ENCODE data around the gene CYP17A1.
"Not testable (repeated sequence)": the region's sequence is repeated elsewhere in the genome, so short reads cannot be mapped to it uniquely, and the experiment has no call there.

The CYP17A1 gene, protein sequence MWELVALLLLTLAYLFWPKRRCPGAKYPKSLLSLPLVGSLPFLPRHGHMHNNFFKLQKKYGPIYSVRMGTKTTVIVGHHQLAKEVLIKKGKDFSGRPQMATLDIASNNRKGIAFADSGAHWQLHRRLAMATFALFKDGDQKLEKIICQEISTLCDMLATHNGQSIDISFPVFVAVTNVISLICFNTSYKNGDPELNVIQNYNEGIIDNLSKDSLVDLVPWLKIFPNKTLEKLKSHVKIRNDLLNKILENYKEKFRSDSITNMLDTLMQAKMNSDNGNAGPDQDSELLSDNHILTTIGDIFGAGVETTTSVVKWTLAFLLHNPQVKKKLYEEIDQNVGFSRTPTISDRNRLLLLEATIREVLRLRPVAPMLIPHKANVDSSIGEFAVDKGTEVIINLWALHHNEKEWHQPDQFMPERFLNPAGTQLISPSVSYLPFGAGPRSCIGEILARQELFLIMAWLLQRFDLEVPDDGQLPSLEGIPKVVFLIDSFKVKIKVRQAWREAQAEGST

GRCh38 chr10:102837230-102837721 lies at the start of gene CYP17A1:
CYP17A1 (minus strand) TSS chr10:102837413; CDS start chr10:102837361, 52 bp downstream.
- no peak for DNase-seq (ENCODE audit: low read depth in 2 of 2)

DNA sequence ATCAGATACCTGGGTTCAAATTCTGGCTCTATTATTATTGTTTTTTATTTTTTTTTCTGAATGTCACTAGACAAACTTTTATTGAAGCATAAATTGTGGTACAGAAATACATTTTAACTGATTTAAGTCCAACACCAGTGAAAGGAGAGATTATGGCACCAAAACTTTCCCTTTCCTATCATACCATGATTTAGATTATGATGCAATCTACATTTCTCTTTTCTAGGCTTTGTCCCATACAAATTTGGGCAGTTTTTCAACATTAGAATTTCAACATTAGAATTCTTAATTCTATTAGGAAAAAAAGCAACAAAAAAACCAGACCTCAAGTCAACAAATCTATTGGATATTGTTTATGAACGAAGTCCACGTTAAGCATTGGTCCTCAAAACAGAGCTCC lies 43.0 kb upstream of the CYP17A1 start:
- DNase-seq (ENCODE audit: low read depth in 2 of 2), result no peak

GRCh38 chr10:102878629-102879028 lies 41.4 kb upstream of the CYP17A1 start:
- DNase-seq (ENCODE audit: low read depth in 2 of 2), result no peak

DNA sequence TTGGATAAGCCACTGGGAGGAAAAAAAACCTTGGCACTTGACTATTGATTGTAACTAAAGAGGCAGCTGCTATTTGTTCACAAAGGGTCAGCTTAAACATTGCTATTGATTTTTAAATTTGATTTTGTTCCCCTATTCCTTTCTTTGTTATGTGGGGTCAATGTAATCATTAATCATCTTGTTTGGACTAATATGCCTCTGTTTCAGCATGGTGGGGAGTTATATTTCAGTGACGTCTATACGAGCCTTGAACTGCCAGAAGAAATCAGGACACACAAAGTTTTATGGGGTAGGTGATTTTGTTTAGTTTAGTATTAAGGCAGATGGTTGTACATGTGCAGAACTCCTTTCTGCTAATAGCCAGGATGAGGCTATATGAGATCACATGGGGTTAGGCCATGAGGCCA lies 39.5 kb upstream of the CYP17A1 start:
- no peak for DNase-seq (ENCODE audit: low read depth in 2 of 2)

DNA sequence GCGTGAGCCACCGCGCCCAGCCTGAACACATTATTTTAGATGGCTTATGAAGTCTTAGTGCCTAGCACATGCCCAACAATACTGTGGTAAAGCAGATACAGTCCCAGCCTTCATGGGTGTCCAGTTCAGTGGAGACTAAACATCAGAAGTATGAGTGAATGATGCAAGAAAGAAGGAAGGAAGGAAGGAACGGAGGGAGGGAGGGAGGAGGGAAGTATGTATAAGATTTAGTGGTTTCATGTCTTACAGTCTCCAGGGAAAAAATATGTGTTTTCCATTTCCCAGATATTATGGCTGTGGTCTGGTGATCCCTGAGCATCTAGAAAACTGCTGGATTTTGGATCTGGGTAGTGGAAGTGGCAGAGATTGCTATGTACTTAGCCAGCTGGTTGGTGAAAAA lies 35.0 kb upstream of the CYP17A1 start:
- no peak for DNase-seq (ENCODE audit: low read depth in 2 of 2)

GRCh38 chr10:102870221-102870620 lies 33.0 kb upstream of the CYP17A1 start:
- no peak for DNase-seq (ENCODE audit: low read depth in 2 of 2)

DNA sequence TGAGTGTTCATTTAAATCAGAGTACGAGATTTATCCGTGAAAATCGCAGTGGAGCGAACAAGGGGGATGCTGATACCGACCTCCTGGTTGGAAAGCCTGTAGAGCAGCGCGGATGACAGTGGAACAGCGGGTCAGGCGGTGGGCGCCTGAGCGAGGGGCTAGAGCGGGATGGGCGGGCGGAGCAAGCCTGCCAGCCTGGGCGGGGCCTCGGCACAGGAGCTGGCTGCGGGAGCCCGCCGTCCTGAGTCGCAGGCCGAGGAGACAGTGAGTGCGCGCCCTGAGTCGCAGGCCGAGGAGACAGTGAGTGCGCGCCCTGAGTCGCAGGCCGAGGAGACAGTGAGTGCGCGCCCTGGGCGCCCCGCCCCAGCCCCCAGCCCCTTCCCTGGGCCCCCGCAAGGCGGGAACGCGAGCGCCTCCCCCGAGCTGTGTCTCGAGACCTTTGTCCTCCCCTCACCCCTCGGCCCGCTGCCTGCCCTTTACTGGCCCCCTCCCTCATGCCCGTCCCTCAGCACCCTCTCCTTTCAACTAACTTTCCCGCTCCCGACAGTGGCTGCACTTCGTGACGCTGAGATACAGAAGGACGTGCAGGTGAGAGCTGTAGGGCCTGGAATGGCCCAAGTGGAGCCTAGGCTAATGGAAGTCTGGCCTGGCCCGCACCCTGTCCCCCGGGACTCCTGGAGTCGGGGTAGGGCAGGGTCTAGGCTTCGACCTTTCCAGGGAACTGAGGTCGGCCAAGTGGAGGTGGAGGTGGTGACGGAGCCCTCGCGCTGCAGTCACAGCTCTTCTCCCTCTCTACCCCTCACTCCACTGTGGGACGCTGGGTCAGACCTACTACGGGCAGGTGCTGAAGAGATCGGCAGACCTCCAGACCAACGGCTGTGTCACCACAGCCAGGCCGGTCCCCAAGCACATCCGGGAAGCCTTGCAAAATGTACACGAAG lies 32.3 kb upstream of the CYP17A1 start, which contains the start of gene AS3MT:
AS3MT (plus strand) TSS at position 213 of the 941 bp plus-strand sequence; CDS start at position 336, 123 bp downstream.
- DNase-seq (ENCODE audit: low read depth in 2 of 2), result no peak

DNA sequence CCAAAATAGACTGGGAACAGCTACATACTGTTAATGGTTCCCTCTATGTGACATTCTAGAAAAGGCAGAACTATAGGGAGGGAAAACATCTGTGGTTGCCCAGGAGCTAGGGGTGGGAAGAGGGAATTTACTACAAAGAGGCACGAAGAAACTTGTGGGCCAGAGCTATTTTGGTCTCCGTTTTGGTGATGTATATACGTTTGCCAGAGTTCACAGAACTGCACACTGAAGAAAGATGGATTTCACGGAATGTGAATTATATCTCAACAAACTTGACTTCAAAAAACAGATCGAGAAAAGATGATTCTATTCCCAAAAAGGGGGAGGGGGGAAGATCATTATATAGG lies 31.7 kb upstream of the CYP17A1 start:
- DNase-seq (ENCODE audit: low read depth in 2 of 2), result no peak

DNA sequence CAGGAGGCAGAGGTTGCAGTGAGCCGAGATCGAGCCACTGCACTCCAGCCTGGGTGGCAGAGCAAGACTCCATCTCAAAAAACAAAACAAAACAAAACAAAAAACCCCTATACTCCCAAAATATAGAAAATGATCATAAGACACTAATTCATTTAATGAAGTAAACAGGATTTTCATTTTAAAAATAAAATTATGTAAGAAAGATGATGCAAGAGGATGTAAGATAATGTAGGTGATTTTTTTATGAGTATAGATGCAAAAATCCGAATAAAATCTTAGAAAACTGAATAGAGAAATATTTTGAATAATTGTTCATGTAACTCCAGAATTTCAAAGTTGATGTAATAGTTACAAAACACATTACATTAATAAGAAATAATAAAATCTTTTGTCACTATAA lies 28.4 kb upstream of the CYP17A1 start:
- DNase-seq (ENCODE audit: low read depth in 2 of 2), result no peak

DNA sequence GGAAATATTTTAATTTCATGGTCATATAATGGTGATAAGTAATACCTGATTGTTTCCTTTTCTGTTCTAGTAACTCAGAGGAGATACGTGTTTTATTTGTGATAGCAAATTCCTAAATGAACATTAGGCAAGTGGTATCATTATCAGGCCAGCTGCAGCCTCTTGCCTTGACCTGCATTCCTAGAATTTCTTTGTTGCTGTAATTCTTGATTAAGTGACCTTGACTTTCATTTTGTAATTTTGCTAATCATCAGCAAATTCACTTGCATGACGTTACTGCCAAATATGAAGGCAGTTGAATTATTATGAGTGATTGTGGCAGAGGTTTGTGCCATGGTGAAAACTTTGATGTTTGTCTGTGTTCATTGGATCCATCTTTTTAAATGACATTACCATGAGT lies 26.4 kb upstream of the CYP17A1 start:
- no peak for DNase-seq (ENCODE audit: low read depth in 2 of 2)

DNA sequence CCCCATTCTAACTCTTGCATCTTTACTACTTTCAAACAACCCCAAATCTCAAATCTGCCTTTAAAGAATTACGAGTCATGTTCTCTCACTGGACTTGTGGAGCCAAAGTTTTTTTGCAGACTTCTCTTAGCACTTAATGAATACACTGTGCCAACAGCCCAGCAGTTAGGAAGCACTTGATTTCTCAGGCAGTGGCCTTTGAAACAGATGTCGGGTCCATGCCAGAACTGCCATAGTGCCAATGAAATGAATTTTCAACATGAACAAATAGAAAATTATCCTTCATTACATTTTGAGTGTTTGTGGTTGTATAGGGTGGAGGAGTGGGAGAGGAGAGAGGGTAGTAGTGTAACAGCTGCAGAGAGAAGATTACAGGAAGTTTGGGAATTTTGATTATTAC lies 22.7 kb upstream of the CYP17A1 start:
- DNase-seq (ENCODE audit: low read depth in 2 of 2), result no peak

DNA sequence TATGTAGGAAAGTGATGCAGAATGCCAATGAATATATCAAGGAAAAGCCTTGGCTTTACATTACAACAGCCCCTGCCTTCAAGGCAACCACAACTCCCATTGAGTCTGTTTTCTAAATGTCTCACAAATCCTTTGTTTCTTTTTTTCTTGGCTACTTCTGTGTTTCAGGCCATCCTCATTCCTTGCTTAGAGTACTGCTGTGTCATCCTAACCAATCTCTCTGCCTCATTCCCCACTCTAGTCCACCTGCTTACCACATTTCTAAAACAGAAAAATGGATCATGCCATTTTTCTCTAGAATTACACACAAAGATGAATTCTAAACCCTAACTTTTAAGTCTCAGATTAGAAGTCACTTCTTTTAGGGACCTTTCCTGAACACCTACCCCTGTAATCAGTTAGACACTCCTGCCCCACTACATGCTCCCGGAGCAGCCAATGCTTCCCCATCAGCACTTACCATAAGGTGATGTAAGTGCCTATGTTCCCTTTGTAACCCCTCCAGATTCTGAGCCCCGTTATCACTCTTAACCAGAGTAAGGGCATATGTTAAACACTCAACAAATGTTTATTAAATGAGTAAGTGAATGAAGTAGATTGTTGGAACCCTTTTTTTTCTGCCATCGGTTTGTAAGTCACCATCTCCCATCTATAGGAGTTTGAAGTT lies 19.7 kb upstream of the CYP17A1 start:
- no peak for DNase-seq (ENCODE audit: low read depth in 2 of 2)

DNA sequence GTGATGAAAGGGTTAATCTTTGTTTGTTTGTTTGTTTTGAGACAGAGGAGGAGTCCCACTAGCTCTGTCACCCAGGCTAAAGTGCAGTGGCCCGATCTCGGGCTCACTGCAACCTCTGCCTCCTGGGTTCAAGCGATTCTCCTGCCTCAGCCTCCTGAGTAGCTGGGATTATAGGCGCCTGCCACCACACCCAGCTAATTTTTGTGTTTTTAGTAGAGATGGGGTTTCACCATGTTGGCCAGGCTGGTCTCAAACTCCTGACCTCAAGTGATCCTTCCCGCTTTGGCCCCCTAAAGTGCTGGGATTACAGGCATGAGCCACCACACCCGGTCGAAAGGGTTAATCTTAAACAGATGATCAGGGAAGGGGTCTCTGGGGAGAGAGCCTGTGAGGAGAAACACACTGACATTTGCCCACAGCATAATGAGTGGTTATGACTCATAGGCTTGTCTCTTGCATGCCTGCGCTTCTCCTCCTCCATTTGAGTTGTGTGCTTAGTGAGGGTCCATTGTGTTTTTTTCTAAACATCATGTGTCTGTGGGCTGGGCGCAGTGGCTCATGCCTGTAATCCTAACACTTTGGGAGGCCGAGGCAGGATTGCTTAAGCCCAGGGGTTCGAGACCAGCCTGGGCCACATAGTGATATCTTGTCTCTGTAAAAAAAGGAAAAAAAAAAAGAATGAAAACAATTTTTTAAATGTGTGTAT lies 18.7 kb upstream of the CYP17A1 start:
- DNase-seq (ENCODE audit: low read depth in 2 of 2), result not testable (repeated sequence)

- DNase-seq (ENCODE audit: low read depth in 2 of 2), result not testable (repeated sequence)
Measured at GRCh38 chr10:102853237-102853636, 16.0 kb upstream of the CYP17A1 start.

GRCh38 chr10:102850025-102850518 lies 12.9 kb upstream of the CYP17A1 start:
- DNase-seq (ENCODE audit: low read depth in 2 of 2), result no peak

- no peak for DNase-seq (ENCODE audit: low read depth in 2 of 2)
Measured at GRCh38 chr10:102845352-102845902, 8.2 kb upstream of the CYP17A1 start.

DNA sequence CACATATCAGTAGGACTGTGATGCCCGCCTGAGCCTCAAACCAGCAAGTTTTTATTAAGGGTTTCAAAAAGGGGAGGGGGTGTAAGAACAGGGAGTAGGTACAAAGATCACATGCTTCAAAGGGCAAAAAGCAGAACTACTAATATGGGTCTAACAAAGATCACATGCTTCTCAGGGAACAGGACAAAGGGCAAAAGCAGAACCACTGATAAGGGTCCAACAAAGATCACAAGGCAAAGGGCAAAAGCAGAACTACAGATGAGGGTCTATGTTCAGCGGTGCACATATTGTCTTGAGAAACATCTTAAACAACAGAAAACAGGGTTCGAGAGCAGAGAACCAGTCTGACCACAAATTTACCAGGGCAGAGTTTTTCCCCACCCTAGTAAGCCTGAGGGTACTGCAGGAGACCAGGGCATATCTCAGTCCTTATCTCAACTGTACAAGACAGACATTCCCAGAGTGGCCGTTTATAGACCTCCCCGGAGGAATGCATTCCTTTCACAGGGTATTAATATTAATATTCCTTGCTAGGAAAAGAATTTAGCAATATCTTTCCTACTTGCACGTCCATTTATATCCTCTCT lies 7.1 kb upstream of the CYP17A1 start:
- DNase-seq (ENCODE audit: low read depth in 2 of 2), result not testable (repeated sequence)

- not testable (repeated sequence) for DNase-seq (ENCODE audit: low read depth in 2 of 2)
Measured at GRCh38 chr10:102843139-102843538, 5.9 kb upstream of the CYP17A1 start.

DNA sequence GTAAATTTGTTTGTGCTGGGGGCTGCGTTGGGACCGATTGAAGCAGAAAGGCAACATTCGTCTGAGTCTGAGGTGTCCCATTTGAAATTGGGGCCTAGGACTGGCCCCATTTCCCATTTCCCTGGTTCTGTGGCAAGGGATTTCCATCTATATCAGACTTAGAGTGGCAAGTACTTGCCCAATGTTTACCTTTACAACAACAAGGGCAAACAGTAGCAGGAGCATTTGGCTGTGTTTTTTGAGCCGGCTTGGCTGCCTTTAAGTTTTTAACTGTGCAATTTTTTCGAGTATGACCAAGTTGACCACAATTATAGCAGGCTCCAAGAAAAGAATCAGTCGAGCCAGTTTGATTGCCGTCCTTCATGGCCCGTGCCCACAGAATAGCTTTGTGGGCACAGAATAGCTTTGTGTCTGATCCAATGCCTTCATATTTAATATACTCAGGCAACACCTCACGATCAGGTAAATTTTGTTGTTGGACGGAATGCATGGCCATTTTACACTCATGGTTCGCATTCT lies 4.7 kb upstream of the CYP17A1 start:
- no peak for DNase-seq (ENCODE audit: low read depth in 2 of 2)
